Kasumi-1 (cell line): ENCODE results near the gene ARHGEF40.

ENCODE experiments used
- DNase-seq, 2 experiments: peaks; one replicate each; lab custom pipeline; 2025; lab: John Stamatoyannopoulos, UW

ARHGEF40 gene

DNA sequence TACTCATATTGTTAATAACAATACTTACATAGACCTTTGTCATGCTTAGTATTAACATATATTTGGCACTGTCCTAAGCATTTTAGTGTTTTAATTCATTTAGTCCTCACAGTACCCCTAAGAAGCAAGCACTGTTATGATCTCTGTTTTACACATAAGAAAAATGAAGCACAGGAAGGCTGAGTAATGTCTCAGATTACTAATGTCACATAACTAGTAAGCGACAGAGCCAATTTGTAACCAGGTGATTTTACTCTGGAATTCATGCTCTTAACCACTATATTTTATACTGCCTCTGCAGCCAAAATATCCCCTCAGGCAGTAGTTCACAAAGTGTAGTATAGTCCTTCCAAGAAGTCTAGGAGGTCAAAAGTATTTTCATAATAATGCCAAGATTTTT lies 51.0 kb downstream of the ARHGEF40 start:
- DNase-seq = no peak

GRCh38 chr14:21123429-21123828 lies 53.3 kb downstream of the ARHGEF40 start:
- no peak for DNase-seq

GRCh38 chr14:21133901-21134300 lies 63.8 kb downstream of the ARHGEF40 start:
- no peak for DNase-seq

GRCh38 chr14:21136024-21136423 lies 65.9 kb downstream of the ARHGEF40 start:
- peak; percentile 54 to 66 for DNase-seq
